GM21515 (cell line): ENCODE results near the gene LRTM2.

Experiments
- ATAC-seq: cut with Tn5 transposase; IDR thresholded peaks from one replicate; pipeline ENCODE4 v1.9.1; 2021; ENCODE audit not compliant: unreplicated experiment

LRTM2 gene

DNA sequence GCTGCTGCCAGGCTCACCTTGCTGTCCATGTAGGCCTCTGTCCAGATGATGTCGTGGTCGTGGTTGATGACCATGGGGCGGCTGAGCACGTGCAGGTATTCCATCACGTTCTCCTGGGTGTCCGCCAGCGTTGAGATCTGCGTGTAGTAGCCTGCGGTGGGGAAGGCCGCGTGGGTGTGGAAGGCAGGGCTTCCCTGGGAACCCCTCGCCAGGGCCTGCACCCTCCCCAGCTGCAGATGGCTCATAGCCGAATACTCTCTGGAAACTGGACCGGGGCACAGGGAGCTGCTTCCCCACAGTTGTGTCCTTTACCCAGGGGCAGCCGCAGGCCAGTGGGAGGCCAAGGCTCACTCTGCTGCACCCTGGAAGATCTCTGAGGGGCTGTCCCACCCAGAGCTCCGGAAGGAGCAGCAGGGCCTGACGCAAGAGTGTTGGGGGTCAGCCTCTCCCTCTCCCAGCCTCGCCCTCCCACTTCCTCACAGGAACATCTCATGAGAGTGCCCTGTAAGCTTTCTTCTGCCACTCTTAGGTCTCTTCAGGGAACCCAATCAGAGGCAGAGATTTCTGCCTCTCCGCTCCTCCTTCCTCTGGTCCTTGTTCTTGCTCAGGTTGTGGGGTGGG lies 62.6 kb downstream of the LRTM2 start:
- no peak for ATAC-seq

DNA sequence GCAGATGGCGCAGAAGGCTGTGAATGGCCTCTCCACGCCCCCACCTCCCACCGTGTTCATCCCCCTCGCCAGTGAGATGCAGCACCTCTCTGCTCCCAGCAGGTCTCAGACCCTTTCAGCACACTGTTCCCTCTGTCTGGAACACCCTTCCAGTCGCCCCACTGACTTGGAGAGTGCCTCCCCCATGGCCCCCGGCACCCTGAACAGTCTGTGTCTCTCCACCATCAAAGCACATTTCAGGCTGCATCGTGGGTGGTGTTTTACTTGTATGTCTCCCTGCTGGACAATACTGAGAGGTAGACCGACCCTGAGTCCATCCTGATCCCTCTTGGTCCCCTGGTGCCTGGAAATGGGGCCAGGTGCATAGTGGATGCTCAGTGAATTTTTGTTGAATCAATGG lies 63.1 kb downstream of the LRTM2 start:
- no peak for ATAC-seq

DNA sequence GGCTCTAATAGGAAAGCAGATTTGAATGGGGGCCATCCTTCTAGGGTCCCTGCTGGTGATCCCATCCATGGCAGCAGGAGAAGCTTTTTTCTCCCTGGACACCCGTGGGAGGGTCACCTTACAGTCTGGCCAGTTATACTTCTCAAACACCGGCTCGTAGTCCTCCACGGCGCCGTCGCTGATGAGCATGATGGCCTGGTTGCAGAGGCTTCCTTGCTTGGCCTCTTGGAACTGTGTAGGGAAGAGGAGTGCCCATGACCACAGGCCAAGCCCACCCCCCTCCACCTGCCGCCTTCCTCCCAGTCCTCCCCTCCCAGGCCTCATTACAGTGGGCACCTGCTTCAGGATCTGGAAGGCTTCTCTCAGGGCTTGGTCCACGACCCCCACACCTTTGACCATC lies 64.3 kb downstream of the LRTM2 start:
- ATAC-seq = no peak

DNA sequence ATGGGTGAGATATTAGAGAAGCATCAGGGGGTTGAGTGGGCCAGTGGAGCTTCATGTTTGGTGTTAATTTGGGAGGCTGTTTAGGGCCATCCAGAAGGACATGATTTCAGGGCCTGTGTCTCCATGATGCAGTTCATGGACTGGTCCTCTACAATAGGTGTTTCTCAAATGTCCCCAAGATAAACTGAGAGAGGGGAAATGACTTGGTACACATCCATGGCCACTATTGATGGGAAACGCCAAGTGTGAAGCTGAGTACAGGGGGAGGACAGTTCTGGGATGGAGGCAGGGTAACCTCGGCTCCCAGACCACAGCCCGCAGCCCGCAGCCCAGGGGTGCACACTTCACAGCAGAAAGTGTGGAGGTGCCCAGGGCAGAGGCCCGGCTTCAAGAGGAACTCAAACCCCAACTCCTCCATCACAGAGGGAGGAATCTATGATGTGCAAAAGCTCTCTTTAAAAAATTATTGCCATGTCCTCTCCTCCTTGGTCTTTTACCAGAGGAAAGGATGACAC lies 64.8 kb downstream of the LRTM2 start:
- ATAC-seq = no peak

DNA sequence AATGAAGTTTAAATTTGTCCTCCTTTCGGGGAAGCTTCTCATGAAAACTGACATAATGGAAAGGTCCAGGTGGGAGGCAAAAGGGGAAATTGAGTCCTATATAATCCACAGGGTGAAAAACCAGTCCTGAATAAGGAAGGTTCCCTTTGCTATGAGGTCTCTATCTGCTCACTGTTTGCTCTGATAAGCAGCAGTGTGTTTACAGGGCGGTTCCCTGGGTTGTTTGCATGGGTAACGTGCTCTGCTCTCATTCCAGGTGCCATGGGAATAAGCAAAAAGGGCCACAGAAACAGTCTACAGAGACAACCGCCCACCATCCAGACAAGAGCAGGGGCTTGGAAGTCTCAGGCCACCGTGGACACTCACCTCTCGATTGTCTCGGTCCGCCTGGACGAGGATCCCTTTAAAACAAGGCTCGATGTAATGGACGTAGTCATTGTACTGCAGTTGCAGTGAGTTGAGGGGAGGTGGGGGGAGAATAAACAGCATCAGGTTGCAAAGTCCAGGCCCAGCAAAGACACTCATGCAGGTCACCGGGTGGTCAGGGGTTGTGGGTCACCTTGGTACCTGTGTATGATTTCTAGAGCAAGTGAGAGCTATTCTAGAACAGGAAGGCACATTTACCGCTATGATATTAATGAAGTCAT lies 65.4 kb downstream of the LRTM2 start:
- no peak for ATAC-seq
